GM18499 (cell line): ENCODE data around the gene PRXL2A.

ENCODE experiments used
- ATAC-seq: cut with Tn5 transposase; IDR thresholded peaks from one replicate; pipeline ENCODE4 v1.9.1; 2021; ENCODE audit warnings: moderate number of reproducible peaks; ENCODE audit not compliant: insufficient read depth, unreplicated experiment

PRXL2A gene

DNA sequence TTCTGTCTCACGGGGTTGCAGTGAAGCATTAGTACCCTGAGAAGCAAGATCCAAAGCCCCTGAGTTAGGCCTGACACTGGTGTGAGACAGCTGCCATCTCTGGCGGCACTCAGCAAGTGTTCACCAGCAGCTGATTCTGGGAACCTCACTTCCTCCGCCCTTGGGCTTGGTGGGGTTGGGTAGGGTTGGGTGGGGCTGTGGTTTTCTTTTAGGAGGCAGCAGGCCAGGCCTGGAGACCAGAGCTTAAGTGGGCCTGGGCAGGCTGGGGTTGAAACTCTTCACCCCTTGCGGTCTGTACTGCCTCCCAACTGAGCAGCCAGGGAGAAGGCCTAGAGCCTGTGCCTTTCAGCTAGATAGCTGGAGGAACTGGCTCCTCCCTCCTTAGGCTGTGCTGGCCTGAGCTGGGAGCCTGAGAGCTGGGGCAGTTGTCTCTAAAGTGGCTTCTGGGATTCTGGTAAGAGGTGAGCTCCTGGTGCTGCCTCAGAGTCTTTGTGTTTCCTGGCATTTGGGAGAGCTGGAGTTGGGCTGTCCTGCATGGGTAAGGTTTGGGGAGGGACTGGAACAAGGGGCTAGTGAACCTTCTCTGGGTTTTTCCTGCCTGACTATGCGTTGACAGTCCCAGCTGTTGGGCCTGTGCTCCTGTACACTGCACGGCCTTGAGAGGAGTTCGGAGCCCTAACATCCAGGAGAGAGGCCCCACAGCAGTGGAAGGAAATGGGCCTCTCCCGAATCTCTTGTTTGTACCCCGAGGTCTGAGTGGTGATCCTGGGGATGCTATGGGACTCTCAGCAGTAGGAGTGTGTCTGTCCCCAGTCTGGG is 50.9 kb downstream of the PRXL2A start:
- ATAC-seq: peak; percentile 31

- no peak for ATAC-seq
Observed at GRCh38 chr10:80460399-80461207, 52.3 kb downstream of the PRXL2A start.

GRCh38 chr10:80461208-80462183 is 53.1 kb downstream of the PRXL2A start:
- no peak for ATAC-seq

GRCh38 chr10:80462299-80462980 is 54.1 kb downstream of the PRXL2A start:
- no peak for ATAC-seq

DNA sequence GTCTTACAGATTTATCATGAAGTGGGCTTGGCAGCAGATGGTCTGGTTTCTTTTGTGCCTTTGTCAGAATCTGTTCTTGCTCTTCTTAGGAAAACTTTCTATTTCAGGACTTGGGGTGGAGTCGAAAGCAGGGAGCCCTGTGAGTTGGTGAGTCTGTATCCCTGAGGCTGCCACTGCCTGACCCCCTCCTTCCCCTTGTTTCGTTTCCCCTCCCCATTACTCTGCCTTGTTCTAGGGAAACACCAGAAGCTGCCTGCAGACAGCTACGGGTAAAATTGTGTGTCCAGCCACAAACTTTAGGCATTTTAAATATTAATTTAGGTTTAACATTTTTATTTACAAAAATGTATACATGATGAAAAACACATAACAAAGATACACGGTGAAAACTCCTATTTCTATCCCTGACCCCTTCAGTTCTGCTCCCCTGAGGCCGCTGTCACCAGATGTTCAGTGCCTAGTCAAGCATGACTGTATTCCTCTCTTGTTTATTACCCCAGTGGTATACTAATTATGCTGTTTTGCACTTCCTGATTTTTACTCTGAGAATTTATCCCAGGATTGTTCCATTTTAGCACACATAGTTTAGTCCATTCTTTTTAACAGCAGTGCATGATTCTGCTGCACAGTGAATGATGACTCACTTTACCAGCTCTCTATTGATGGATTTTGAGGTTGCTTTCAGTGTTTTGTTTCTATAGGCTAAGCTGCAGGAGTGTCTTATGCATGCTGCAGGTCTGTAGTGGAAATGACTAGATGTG is 54.8 kb downstream of the PRXL2A start:
- ATAC-seq: no peak

DNA sequence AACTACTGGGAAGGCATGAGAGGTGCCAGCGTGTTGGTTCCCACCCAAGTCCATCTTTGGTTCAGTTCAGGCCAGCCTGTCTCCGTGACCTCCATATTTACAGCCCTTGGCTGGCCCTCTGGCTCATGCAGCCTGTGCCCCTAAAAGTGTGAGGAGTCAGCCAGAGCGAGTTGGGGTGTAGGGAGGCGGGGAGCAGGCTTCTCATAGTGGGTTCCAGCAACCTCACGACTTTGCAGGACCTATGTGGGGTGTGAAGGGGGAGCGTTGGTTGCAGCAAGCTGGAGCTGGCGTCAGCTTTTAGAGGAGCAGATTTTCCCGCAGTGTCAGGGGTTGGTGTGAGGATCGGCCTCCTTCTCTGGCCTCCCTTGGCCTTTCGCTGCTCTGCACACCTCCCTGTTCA is 55.5 kb downstream of the PRXL2A start:
- no peak for ATAC-seq

- no peak for ATAC-seq
Observed at GRCh38 chr10:80464557-80465450, 56.5 kb downstream of the PRXL2A start.

DNA sequence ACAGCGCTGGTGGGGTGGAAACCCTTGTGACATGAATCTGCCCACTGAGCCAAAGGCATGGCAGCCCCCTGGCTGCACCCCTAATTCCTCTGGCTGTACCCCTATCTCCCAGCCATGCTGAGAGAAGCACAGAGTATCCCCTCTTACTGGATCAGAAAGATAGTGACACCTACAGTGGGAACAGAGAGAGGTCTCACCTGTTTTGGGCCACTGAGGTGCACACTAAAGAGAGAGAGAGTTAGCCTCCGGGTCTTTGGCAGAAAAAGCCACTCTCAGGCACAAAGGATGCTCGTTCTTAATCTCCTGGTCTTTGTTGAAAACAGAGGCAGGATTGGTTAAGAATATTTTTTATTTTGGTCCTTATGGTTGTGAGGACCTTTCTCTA is 57.1 kb downstream of the PRXL2A start:
- no peak for ATAC-seq

- ATAC-seq: no peak
Observed at GRCh38 chr10:80465839-80466590, 57.7 kb downstream of the PRXL2A start.

GRCh38 chr10:80466724-80467326 is 58.5 kb downstream of the PRXL2A start:
- no peak for ATAC-seq

DNA sequence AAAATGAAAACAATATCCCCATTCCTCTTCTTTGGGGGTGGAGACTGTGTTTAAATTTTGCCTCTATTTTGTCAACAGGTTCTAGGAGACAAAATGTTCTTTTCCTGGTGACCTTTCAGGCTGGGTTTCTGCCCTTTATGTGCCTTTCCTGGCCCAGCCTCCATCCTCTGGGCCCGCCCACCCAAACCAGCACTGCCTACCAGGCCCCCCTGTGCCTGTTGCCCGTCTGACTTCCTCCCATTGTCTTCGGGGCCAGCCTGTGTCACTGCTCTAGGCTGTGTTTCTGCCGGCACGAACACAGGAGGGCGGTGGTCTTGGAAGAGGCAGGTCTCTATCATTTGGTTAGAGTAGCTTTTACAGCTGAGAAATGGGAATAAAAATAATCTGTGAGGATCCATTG is 59.7 kb downstream of the PRXL2A start:
- no peak for ATAC-seq

DNA sequence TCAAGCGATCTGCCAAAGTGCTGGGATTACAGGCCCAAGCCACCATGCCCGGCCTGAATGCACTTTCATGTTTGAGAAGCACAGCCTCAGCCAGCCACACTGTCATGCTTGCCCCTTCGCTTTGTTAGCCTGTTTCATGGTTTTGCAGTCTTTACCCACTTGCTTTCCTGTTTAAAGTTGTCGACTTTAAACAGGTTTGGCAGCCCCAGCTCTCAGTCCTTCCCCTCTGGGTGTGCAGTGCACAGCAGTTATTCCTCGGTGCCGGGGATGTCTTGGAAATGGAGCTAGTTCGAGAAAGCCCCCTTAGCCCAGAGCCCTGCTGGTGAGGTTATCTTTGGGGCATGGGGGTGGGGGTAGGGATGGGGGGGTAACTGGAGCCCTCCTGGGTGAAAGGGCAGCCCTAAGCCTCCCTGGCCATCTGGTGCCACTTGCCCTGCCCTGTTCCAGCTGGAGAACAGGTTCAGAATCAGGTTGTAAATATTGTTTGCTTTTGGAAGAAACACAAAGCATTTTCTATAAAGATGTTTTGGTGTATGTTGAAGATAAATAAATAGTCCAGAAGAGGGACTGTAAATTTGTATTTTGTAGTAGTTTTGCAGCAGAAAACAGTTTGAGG is 60.6 kb downstream of the PRXL2A start:
- no peak for ATAC-seq

GRCh38 chr10:80470266-80470665 is 61.9 kb downstream of the PRXL2A start:
- no peak for ATAC-seq

DNA sequence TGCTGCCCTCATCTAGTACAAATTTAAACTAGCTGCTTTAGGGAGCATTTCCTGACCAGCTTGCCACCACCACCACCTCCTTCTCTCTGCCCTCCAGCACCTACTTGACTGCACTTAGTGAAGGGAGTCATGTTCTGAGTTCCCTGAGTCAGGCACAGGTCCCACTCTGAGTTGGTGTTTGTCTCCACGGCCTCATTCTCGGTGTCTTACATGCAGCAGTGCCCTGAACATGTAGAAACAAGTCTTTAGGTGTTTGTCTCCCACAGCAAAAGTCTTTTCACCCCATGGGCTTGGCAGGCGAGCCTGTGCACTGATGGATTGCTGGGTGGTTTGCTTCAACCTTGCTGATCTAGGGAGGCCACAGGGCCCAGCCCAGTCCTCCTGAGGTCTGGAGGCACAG is 62.6 kb downstream of the PRXL2A start:
- ATAC-seq: no peak

- ATAC-seq: peak; percentile 37
Observed at GRCh38 chr10:80471715-80472233, 63.4 kb downstream of the PRXL2A start.
